Nucleus accumbens (tissue), 56 donors: ENCODE results near the gene CYP2S1.

Source experiments
- DNase-seq, 56 donors: peaks; one replicate each; lab custom pipeline; 2025; lab: John Stamatoyannopoulos, UW

CYP2S1 gene

DNA sequence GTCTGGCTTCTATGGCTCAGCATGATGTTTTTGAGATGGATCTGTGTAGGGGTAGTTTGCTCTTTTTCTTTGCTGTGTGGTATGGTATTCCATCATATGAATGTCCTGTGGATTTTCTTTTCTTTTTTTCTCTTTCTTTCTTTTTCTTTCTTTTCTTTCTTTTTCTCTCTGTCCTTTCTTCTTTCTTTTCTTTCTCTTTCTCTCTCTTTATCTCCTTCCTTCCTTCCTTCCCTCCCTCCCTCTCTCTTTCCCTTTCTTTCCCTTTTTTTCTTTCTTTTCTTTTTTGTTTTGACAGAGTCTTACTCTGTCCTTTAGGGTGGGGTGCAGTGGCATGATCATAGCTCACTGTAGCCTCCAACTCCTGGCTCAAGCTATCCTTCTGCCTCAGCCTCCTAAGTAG is 62.2 kb downstream of the CYP2S1 start:
- DNase-seq, result no peak
